NCI-H2107 treated with DMSO at 0.1 percent for 48 hours (cell line): ENCODE data around the gene IMMP2L.

Experiments used
- DNase-seq: peaks from one replicate; lab custom pipeline; 2025; ENCODE audit not compliant: unreplicated experiment; lab: John Stamatoyannopoulos, UW

Gene IMMP2L

DNA sequence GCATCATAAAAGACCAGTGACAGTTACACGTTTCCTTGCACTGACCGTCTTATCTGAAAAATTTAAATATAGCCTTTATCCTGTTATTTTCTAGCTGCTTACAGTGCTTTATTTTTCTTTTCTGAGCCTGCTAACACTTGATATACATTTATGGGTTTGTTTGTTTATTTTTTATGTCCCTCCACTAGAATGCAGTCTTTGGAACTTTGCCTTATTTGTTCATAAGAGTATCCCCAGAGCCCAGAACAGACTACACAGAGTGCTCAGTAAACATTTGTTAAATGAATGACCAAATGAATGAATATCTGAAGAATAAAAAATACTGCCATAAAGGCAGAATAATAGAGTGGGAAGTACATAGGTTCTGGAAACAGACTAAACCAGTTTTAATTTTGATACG lies 673.7 kb downstream of the IMMP2L start:
- DNase-seq: no peak

- no peak for DNase-seq
Observed at GRCh38 chr7:110885474-110885873, 676.8 kb downstream of the IMMP2L start.

DNA sequence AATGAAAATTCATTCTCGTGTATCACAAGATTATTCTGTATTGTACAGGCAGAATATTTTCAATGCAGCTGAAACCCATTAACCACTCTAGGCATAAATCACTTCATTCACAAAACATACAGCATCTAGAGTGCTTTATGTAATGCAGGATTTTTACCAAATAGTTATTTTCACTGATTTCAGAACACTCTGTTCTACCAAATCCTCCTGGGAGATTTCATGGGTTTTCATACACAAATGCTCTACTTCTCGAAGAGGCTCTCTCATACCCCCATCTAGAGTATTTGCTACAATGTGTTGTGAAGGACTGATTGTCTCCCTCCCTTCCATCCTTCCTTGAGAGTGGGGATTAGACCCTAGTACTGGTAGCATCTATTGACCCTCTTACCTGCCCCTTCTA lies 680.6 kb downstream of the IMMP2L start:
- no peak for DNase-seq

- DNase-seq: no peak
Observed at GRCh38 chr7:110880971-110881370, 681.3 kb downstream of the IMMP2L start.

GRCh38 chr7:110877016-110877415 lies 685.3 kb downstream of the IMMP2L start:
- no peak for DNase-seq

DNA sequence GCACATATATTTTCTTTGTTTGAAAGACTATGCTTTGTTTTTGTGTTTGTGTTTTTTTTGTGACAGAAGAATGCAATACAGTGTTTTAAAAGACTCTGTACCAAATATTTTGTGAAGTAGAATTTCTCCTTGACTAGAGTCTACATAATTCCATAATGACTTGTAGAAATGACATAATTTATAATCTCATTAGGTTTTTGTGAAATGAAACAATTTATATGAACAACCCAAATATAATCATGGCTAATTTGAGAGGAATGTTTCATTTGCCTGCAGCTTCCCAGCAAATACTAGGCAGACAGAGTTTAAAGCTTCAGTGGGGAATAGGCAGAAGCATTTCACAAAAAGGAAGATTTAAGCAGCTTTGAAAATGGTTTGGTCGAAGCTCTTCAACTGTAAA lies 686.9 kb downstream of the IMMP2L start:
- no peak for DNase-seq

DNA sequence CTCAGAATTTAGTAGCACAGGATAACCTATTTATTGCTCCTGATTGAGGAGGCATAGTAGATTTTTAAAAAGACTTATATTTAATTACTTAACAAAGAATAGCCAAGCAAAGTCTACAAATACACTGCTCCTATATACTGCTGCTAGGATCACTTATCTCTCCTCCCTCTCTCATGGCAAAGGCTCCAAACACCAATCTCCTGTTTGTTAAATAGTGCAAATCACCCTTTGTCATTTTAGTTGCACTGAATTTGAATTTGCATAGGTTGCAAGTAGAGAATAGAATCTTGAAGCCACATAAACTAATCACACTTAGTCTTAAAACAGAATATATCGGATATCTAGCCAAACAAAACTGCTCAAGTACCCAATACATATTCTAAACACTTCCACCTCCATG lies 690.4 kb downstream of the IMMP2L start:
- no peak for DNase-seq

- DNase-seq: no peak
Observed at GRCh38 chr7:110870926-110871325, 691.4 kb downstream of the IMMP2L start.

- DNase-seq: no peak
Observed at GRCh38 chr7:110868458-110868857, 693.8 kb downstream of the IMMP2L start.

DNA sequence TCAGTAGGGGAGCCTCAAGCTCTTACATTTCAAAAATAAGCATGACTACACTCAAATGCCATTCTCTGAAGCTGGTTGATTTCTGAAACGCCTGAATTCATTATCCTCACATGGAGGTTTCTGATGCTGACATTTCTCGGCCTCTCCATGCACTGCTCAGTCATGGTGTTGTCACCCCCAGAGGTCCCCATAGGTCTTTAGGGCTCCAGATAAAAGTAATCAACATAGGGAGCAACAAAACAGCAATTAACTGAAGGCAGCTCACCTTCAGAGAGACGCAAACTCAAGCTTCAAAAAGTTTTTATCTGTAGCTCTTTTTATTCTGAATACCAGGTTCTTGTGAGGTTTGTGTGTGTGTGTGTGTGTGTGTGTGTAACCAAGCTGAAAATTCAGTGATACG lies 694.5 kb downstream of the IMMP2L start:
- no peak for DNase-seq

DNA sequence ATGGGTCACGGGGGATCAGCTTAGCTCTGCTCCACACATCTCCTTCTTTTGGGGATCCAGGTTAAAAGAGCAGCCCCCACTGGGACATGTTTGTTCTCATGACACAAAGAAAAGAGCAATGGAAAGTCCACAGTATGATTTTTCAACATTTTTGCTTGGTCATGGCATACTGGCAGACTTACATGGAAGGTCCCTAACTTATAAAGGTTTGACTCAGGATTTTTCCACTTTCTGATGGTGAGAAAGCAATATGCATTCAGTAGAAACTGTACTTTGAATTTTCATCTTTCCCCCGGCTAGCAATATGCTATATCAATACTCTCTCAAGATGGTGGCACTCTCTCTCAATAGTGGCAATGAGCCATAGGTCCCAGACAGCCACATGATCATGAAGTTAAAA lies 699.0 kb downstream of the IMMP2L start:
- DNase-seq: no peak

DNA sequence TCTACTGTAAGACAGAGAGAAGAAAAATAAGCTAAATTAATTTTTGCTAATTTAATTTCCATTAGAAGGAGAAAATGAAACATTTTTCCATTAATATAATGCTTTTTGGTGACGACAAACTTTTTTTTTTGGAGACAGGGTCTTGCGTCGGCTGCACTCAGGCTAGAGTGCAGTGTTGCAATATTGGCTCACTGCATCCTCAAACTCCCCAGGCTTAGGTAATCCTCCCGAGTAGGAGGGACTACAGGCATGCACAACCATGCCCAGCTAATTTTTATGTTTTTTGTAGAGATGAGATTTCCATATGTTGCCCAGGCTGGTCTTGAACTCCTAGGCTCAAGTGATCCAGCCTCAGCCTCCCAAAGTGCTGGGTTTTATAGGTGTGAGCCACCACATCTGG lies 701.1 kb downstream of the IMMP2L start:
- DNase-seq: no peak

DNA sequence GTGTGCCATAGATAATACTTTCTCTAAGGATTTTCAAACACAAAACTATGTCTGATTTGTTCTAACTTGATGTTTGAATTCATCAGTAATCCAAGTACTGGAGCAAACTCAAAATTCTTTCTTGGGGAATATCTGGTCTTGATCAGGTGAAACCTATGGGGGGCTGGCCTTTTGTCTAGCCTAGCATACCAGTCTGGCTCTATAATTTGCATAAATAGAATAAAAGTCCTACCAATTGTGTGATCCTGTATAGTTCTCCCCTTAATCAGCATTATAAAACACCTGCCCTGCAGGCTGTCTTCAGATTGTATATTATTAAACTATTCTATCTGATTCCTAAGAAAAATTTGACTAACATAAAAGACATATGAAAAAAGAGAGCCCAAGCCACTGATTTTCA lies 705.2 kb downstream of the IMMP2L start:
- DNase-seq: no peak

- no peak for DNase-seq
Observed at GRCh38 chr7:110856704-110857103, 705.6 kb downstream of the IMMP2L start.

GRCh38 chr7:110854651-110855050 lies 707.6 kb downstream of the IMMP2L start:
- DNase-seq: no peak

DNA sequence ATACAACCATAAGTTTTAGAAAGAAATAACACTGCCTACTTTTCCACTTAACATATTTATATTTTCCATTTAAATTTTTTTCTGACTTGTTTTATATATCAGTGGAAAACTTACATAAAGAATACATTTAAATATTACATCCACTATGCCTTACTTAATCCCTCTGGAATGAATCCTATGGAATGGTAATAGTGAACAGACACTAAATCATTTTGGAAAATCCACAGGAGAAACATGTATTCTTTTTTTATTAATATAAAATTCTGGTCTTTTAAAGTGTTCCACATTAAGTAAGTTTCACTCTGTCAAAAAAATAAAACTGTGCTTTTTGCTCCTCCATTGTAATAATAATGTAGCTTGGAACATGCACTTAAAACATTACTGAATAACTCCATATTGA lies 708.1 kb downstream of the IMMP2L start:
- no peak for DNase-seq

DNA sequence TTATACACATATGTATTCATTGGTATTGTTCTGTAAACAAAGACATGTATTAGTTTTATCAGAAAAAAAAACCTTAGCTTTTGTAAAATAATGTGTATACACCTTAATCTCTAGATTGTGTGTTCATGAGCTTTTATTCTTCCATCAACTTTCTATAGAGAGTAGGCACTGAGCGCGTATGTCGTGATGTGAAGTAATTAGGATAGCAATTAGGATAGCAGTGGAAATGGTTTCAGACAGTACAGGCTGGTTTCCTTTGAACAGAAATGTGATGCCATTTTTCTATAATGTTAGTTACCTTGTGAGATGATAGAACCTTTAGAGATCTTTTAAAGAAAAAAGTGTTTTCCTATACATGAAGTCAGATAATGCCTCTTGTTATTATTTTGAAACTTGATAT lies 709.0 kb downstream of the IMMP2L start:
- DNase-seq: no peak

- no peak for DNase-seq
Observed at GRCh38 chr7:110852156-110852940, 709.9 kb downstream of the IMMP2L start.

- DNase-seq: no peak
Observed at GRCh38 chr7:110850224-110850623, 712.1 kb downstream of the IMMP2L start.

DNA sequence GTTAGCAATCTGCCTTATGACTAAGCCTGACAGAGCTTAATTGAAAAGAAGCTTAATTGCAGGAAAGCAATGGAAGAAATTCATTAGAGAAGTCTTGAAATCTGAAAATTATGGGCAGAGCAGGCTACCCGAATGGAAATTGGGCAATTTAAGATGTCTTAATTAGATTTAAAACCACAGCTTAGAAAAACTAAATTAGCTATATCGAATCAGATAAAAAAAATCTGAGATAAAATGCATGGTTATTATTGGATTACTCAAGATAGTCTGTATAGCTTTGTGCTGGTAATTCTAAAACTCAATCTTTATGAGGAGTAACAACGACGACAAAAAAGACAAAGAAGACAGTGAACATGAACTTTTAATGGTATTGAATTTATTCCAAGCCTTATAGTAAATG lies 719.5 kb downstream of the IMMP2L start:
- DNase-seq: no peak

DNA sequence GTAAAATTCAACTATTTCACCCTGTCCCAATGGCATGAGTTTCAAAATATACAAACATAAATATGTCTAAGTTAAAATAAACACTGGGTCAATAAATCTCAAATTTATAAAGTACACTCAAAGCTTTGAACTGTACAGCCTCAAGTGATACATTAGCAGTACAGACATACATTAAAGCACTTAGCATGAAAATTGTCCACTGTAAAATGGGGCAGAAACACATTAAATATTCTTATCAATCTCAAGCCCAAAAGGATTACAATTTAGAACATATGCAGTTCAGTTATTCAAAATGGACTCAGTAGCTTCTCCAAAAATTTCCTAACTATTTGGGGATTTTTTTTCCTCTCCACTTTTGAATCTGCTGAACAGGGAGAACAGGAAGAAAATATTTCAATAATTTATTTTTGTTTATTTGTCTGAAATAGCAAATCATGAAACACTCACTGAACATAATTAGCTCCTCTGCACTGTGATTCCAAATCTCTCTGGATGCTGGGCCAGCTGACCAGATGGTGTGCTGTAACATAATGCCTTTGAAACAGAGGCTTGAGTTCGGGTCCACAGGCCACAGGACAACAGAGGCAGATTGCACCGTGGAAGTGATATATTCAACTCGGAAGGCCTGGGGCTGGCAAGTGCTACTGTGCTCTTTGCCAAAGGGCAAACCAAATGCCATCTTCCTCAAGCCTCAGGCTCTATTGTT lies 720.3 kb downstream of the IMMP2L start:
- DNase-seq: no peak

- DNase-seq: peak; percentile 84
Observed at GRCh38 chr7:110839866-110840265, 722.4 kb downstream of the IMMP2L start.

DNA sequence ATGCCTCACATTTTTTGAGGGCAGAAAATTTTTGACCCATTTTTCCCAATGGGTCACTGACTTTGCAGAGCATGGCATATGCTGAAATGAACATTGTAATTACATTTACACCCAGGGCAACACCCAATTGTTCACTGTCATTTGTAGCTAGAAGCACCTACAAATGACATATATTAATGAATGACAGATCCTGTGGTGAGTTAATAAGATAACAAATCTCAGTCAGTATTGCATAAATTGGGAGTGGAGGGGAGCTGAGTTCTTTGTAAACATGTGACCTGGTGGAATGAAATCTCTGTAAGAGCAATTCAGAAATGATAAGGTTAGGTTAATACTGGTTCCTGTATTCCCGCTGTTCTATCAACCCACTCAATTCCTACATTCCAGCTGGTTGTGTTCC lies 726.4 kb downstream of the IMMP2L start:
- no peak for DNase-seq
